Psoas muscle (tissue), 8 donors: Measurements from ENCODE around the gene CAMK2N1. TPM values are rescaled to one million over a fixed set of nuclear protein-coding genes. Genes with fewer than 3 reads are reported as not detected.

Experiments used
- ATAC-seq, 4 donors: fragments of 200-7000 bp; cut with Tn5 transposase; one replicate each; pipeline ENCODE4 v1.9.1; 2020; ENCODE audit warnings: moderate library complexity in 3 of 4, mild to moderate bottlenecking in 2 of 4
- DNase-seq, 2 donors: peaks; one replicate each; pipeline ENCODE4 v3.0.0-alpha.2; 2020
- H3K27ac ChIP-seq: fragments of 200-600 bp; one replicate; pipeline ENCODE4 v1.8.0; 2022
- H3K27me3 ChIP-seq, 3 donors: fragments of 200-600 bp in 1 of 3; one replicate each; pipeline versions ENCODE4 v1.6.1 to v1.8.0; 2013 to 2022; ENCODE audit warnings: low read length in 2 of 3, mild to moderate bottlenecking in 2 of 3, moderate library complexity in 1 of 3; ENCODE audit not compliant: insufficient read depth in 3 of 3
- H3K36me3 ChIP-seq, 2 donors: fragments of 200-600 bp in 1 of 2; one replicate each; pipeline versions ENCODE4 v1.6.1 to v1.8.0; 2013 to 2022; ENCODE audit warnings: low read depth in 1 of 2, mild to moderate bottlenecking in 1 of 2, moderate library complexity in 1 of 2; ENCODE audit not compliant: insufficient read depth in 1 of 2
- H3K4me1 ChIP-seq: fragments of 200-600 bp; one replicate; pipeline ENCODE4 v1.8.0; 2022
- H3K4me3 ChIP-seq: fragments of 200-600 bp; one replicate; pipeline ENCODE4 v1.8.0; 2022; ENCODE audit warnings: mild to moderate bottlenecking
- H3K9me3 ChIP-seq: fragments of 200-600 bp; one replicate; pipeline ENCODE4 v1.8.0; 2022
- WGBS, 3 donors: extraction: QIAGEN DNeasy Blood & Tissue Kit; methylation state at CpG; one replicate each; pipeline versions ENCODE4 v1.1.6 to v1.1.7; 2013; 5-methylcytosine and 5-hydroxymethylcytosine counted together
- intact Hi-C, 2 donors: fragments of 100-400 bp; cut with DNase I; formaldehyde crosslinking; loops; one replicate each; pipeline versions ENCODE4 v1.11.0 to v1.14.2; 2022
- polyA plus RNA-seq, 3 donors: library from polyadenylated mRNA; stranded (reverse); fragments of 200-250 nt; gene quantifications; one replicate each; pipeline ENCODE4 v1.2.3, GENCODE V29; 2013
- total RNA-seq, 4 donors: library from RNA; stranded (reverse); fragmentation: NEBNext Ultra II Directional in 2 of 4; extraction: Animal tissue kit (Norgen Biotek cat#: 25700) in 2 of 4; gene quantifications; one replicate each; pipeline versions ENCODE4 v1.2.1 to v1.2.4, GENCODE V29; 2021 to 2023
- TF ChIP-seq, protein P1 (sequence below): fragments of 200-600 bp; IDR thresholded peaks from one replicate; pipeline ENCODE4 v1.8.0; 2022; ENCODE audit warnings: antibody characterized with exemption
- donor health status: healthy with polysubstance abuse.
- donor health status: DM: no; HTN: no; CAD: no; lungs with moderate emphysema.
- donor health status: Bipolar disorder and iron deficiency.
- donor health status: healthy.
- donor health status: DM: yes; HTN: yes; CAD: no.
- donor health status: DM: no; HTN: no; CAD: no.
- donor health status: DM: no; HTN: no; CAD: no.
- donor health status: DM: yes; HTN: yes; CAD: no.

Gene CAMK2N1
- total and polyA plus RNA-seq, 7 donors = 2.2 to 7.9 (median 4.2) TPM

DNA sequence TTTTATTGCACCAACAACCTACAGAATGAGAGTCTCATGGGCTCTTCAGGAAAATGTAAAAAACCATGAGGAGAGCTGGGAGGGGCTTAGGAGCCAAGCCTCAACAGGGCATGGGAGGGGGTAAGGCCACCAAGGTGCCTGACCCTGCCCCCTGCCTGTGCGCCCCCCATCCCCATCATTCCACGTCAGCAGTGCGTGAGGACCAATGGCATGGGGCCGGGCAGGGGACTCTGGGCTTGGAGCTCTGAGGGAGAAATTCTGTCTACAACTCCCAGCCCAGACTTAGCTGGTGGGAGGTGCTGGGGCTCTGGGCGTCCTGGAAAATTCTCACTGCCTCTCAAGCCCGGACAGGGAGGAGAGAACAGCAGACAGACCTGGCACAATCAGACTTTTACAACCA lies 5.2 kb upstream of the CAMK2N1 start:
- WGBS, 3 donors = 78 to 81% (median 79%) methylated on average over 6 of the region's 6 CpGs
- no peak overlapping the region for H3K4me3 ChIP-seq
- intact Hi-C loops = loop anchor here (5.0 to 10.0 kb wide), 6 partner anchors 114 to 576 kb away; partner anchors contain the start of gene PLA2G2A (in 1 of the 2)
- DNase-seq (no peak), ATAC-seq (no peak)
- no peak overlapping the region for H3K27ac ChIP-seq
- TF ChIP-seq, protein P1, sequence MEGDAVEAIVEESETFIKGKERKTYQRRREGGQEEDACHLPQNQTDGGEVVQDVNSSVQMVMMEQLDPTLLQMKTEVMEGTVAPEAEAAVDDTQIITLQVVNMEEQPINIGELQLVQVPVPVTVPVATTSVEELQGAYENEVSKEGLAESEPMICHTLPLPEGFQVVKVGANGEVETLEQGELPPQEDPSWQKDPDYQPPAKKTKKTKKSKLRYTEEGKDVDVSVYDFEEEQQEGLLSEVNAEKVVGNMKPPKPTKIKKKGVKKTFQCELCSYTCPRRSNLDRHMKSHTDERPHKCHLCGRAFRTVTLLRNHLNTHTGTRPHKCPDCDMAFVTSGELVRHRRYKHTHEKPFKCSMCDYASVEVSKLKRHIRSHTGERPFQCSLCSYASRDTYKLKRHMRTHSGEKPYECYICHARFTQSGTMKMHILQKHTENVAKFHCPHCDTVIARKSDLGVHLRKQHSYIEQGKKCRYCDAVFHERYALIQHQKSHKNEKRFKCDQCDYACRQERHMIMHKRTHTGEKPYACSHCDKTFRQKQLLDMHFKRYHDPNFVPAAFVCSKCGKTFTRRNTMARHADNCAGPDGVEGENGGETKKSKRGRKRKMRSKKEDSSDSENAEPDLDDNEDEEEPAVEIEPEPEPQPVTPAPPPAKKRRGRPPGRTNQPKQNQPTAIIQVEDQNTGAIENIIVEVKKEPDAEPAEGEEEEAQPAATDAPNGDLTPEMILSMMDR = no peak
- H3K9me3 ChIP-seq = no peaks in the 10 kb centered on the region
- peaks cover 0 to 28% (median 6%) of the 10 kb centered on the region in 3 donors for H3K27me3 ChIP-seq
- H3K4me1 ChIP-seq = peaks cover 5% of the 10 kb centered on the region
- no peaks in the 10 kb centered on the region for H3K36me3 ChIP-seq

DNA sequence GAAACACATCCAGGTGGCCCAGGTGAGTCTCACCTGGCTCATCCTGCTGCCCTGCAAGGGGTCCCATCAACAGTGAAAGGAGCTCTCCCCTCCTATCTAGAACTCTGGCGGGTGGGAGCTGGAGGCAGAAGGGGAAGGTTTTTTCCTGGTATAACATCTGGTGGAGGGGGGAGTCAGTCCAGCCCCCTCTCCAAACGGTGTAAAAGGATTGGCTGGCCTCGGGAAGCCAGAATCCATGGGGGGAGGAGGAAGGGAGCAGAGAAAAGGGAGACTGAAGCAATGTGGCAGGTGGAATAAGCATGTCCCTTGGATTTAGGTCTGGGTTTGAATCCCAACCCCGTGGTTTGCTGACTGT lies 1.2 kb upstream of the CAMK2N1 start:
- Histone ChIP-seq H3K27ac (no peak overlapping the region), H3K27me3 (peaks cover 0 to 59% (median 20%) of the 10 kb centered on the region in 3 donors), H3K9me3 (no peaks in the 10 kb centered on the region), H3K36me3 (no peaks in the 10 kb centered on the region), H3K4me1 (peaks cover 11% of the 10 kb centered on the region), H3K4me3 (peak overlapping the region; percentile 68)
- ATAC-seq (no peak), DNase-seq (no peak)
- TF ChIP-seq, protein P1 = no peak
- intact Hi-C loops = loop anchor here in 1 of 2 donors (10.0 kb wide), 1 partner anchor 112 kb away; no protein-coding TSS in a partner anchor
- 8 to 23% (median 11%) methylated on average over 4 of the region's 4 CpGs for WGBS, 3 donors

DNA sequence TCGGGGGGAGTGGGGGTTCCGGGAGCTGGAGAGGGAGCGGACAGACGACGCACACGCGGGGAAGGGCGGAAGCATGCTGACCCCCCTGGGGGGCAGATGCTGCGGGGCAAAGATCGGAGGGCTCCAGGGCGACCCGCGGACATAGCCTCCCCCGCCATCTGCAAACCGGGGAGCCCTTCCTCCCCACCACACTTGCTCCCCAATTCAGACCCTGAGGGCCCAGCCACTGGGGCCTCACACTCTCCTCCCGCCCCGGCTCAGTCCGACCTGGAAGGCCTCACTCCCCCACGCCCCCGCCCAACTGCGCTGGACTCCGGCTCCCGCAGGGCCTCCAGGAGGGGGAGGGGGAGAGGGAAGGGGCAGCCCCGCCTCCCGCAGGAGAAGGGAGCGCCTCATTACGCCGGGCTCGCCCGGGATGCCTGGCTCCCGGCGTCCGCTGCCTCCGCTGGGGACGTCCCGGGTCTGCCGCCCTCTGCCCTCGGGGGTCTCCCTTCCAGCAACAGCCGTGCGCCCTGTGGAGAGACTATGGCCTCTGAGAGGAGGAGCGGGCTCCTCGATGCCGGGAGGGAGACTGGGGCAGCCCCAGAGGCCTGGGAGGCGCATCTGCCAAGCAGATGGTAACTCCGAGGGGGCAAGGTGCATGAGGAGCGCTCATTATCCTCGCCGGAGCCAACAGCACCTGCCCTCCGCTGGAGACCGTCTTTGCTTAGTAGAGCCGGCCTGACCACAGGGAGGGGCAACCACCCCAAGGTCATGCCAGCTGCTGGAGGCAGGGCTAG lies 636 bp upstream of the CAMK2N1 start:
- H3K4me1 ChIP-seq = peaks cover 11% of the 10 kb centered on the region
- TF ChIP-seq, protein P1 = no peak
- H3K9me3 ChIP-seq = no peaks in the 10 kb centered on the region
- peak; percentile 50 to 74 (median 55) for ATAC-seq
- H3K36me3 ChIP-seq = no peaks in the 10 kb centered on the region
- peak overlapping the region; percentile 68 for H3K4me3 ChIP-seq
- H3K27ac ChIP-seq = no peak overlapping the region
- intact Hi-C loops = loop anchor here in 1 of 2 donors (10.0 kb wide), 1 partner anchor 112 kb away; no protein-coding TSS in a partner anchor
- DNase-seq = peak; percentile 78 to 85
- 2 to 4% (median 2%) methylated on average over 25 to 51 of the region's 51 CpGs for WGBS, 3 donors
- peaks cover 0 to 59% (median 20%) of the 10 kb centered on the region in 3 donors for H3K27me3 ChIP-seq

DNA sequence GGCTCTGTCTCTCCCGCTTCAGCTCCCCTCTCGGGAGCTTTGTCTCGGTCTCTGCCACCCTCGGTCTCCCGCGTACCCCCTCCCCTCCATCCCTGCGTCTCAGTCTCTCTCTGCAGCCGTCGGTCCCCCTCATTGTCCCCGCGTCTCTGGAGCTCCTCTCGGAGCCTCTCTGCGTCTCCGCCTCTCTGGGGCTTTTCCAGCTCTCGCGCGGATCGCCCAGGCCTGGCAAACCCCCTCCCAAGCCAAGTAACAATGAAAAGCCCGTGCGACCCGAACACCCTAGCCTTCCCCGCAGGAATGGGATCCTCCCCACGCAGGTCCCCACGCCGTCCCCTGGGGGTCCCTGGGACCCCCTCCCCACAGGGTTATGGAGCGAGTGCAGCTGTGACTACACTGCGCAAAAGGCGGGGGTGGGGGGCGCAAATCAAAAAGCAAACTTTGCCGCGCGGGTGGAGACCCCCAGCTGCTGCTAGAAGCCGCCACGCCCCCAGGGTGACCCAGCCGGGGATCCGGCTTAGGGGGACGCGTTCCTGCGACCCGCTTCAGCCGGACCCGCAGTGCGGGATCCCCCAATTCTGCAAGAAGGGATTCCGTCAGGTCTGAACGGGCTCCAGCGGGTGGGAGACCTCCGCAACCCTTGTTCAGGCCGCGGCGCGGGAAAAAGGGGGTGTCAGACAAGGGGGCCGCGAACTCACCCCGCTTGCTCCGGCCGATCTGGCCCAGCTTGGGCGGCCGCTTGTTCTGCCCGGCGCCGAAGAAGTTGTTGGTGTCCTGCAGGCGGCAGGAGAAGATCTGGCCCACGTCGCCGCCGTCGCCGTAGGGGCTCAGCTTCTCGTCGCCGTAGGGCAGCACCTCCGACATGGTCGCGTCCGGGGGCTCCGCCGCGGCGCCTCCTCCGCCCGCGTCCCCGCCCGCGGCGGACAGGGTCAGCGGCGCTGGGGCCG lies 1.2 kb downstream of the CAMK2N1 start:
- intact Hi-C loops = loop anchor here in 1 of 2 donors (10.0 kb wide), 1 partner anchor 110 kb away; no protein-coding TSS in a partner anchor
- TF ChIP-seq, protein P1 = no peak
- no peaks in the 10 kb centered on the region for H3K9me3 ChIP-seq
- peaks cover 11% of the 10 kb centered on the region for H3K4me1 ChIP-seq
- no peak overlapping the region for H3K27ac ChIP-seq
- WGBS, 3 donors = 1% methylated on average over 64 to 89 of the region's 89 CpGs
- peak in 1 of 4 donors; percentile 8 for ATAC-seq
- peaks cover 0 to 72% (median 20%) of the 10 kb centered on the region in 3 donors for H3K27me3 ChIP-seq
- no peaks in the 10 kb centered on the region for H3K36me3 ChIP-seq
- DNase-seq = peak in 1 of 2 donors; percentile 27
- H3K4me3 ChIP-seq = peak overlapping the region; percentile 68
